ENCODE results near the gene SLC4A7.

GRCh38 chr3:27426926-27427325 is 57.3 kb downstream of the SLC4A7 start:
- TF ChIP-seq CTCF (conservative IDR thresholded peaks at IDR 0.05; ENCODE audit: low read length): no peak
- no peak for TF ChIP-seq EZH2phosphoT487 (IDR thresholded peaks at IDR 0.05; ENCODE audit: borderline replicate concordance)

Measured in Loucy (cell line).